ENCODE measurements around the gene KRTAP10-7. TPM values are rescaled to one million over a fixed set of nuclear protein-coding genes. Genes with fewer than 3 reads are reported as not detected.
"Not testable (repeated sequence)": the region's sequence is repeated elsewhere in the genome, so short reads cannot be mapped to it uniquely, and the experiment has no call there.

The KRTAP10-7 gene
- polyA plus RNA-seq, 3 donors = not detected

- no peak for DNase-seq
- no peaks in the 10 kb centered on the region for H3K36me3 ChIP-seq (replicated peaks in 1 of 2; ENCODE audit: control insufficient read depth in 1 of 2, insufficient read depth in 2 of 2, low read length in 2 of 2)
- peaks cover 38% of the 10 kb centered on the region in 2 donors for H3K9me3 ChIP-seq (replicated peaks in 1 of 2; ENCODE audit: control insufficient read depth in 1 of 2, insufficient read depth in 1 of 2, low read length in 2 of 2)
- Mint-ChIP-seq H3K9me3 (peaks cover 42 to 64% (median 55%) of the 10 kb centered on the region in 7 donors), H3K4me1 (no peaks in the 10 kb centered on the region), H3K36me3 (no peaks in the 10 kb centered on the region), H3K4me3 (no peak within 1 kb of the TSS), H3K27me3 (ENCODE audit: low read depth in 3 of 3) (peaks cover 7 to 14% (median 10%) of the 10 kb centered on the region in 3 donors), H3K27ac (peak within 1 kb of the TSS in 1 of 7 donors; percentile 25)
- H3K79me2 ChIP-seq (ENCODE audit: insufficient read depth, low read length) = no peaks in the 10 kb centered on the region
- H3K4me2 ChIP-seq (replicated peaks; ENCODE audit: extremely low read depth, low read length, poor library complexity, severe bottlenecking) = no peak within 1 kb of the TSS
- no peak within 1 kb of the TSS for H3K4me3 ChIP-seq (replicated peaks in 1 of 3; ENCODE audit: low read depth in 2 of 3, low read length in 3 of 3)
- intact Hi-C loops (cut with micrococcal nuclease) = no loop called here
- WGBS (ENCODE audit: insufficient coverage) = 44% methylated on average over 5 of the region's 7 CpGs
- no peak within 1 kb of the TSS for H3K9ac ChIP-seq (ENCODE audit: insufficient read depth, low read length, poor library complexity, severe bottlenecking)
- H3K27me3 ChIP-seq (ENCODE audit: control insufficient read depth in 2 of 2, insufficient read depth in 2 of 2, low read length in 2 of 2) = no peaks in the 10 kb centered on the region
- no peak within 1 kb of the TSS for H2AFZ ChIP-seq (ENCODE audit: insufficient read depth, low read depth, low read length, poor library complexity, severe bottlenecking)
- no peaks in the 10 kb centered on the region for H4K20me1 ChIP-seq (ENCODE audit: insufficient read depth, low read length)
- no peaks in the 10 kb centered on the region for H3K4me1 ChIP-seq (ENCODE audit: control insufficient read depth in 1 of 2, insufficient read depth in 2 of 2, low read length in 2 of 2)
- H3K27ac ChIP-seq (ENCODE audit: low read depth in 1 of 2, low read length in 2 of 2) = no peak within 1 kb of the TSS
- no peak for TF ChIP-seq CTCF (IDR thresholded peaks at IDR 0.05)
Measured at GRCh38 chr21:44626673-44627143, 26.3 kb downstream of the KRTAP10-7 start, which contains the start of gene KRTAP10-9. TSS of gene KRTAP10-9 (plus strand) at chr21:44627093. CDS start at chr21:44627172, 79 bp downstream.

GRCh38 chr21:44627181-44627822 is 26.9 kb downstream of the KRTAP10-7 start:
- H3K9ac ChIP-seq (ENCODE audit: insufficient read depth, low read length, poor library complexity, severe bottlenecking); H2AFZ ChIP-seq (ENCODE audit: insufficient read depth, low read depth, low read length, poor library complexity, severe bottlenecking); H3K36me3 ChIP-seq (replicated peaks in 1 of 2; ENCODE audit: control insufficient read depth in 1 of 2, insufficient read depth in 2 of 2, low read length in 2 of 2); H3K27me3 ChIP-seq (ENCODE audit: control insufficient read depth in 2 of 2, insufficient read depth in 2 of 2, low read length in 2 of 2); DNase-seq; H4K20me1 ChIP-seq (ENCODE audit: insufficient read depth, low read length); H3K27ac ChIP-seq (ENCODE audit: low read depth in 1 of 2, low read length in 2 of 2); H3K36me3 Mint-ChIP-seq; H3K4me3 Mint-ChIP-seq; H3K4me1 ChIP-seq (ENCODE audit: control insufficient read depth in 1 of 2, insufficient read depth in 2 of 2, low read length in 2 of 2); H3K4me1 Mint-ChIP-seq; H3K79me2 ChIP-seq (ENCODE audit: insufficient read depth, low read length); intact Hi-C loops (cut with micrococcal nuclease); H3K4me3 ChIP-seq (replicated peaks in 1 of 3; ENCODE audit: low read depth in 2 of 3, low read length in 3 of 3); H3K4me2 ChIP-seq (replicated peaks; ENCODE audit: extremely low read depth, low read length, poor library complexity, severe bottlenecking): not testable (repeated sequence)
- peaks cover 38 to 42% of the 10 kb centered on the region in 2 donors for H3K9me3 ChIP-seq (replicated peaks in 1 of 2; ENCODE audit: control insufficient read depth in 1 of 2, insufficient read depth in 1 of 2, low read length in 2 of 2)
- WGBS (ENCODE audit: insufficient coverage) = 84% methylated on average over 14 of the region's 20 CpGs
- Mint-ChIP-seq H3K27ac (peak overlapping the region in 1 of 7 donors; percentile 25), H3K27me3 (ENCODE audit: low read depth in 3 of 3) (peaks cover 6 to 14% (median 8%) of the 10 kb centered on the region in 3 donors), H3K9me3 (peaks cover 42 to 69% (median 58%) of the 10 kb centered on the region in 7 donors)

GRCh38 chr21:44627831-44628233 is 27.4 kb downstream of the KRTAP10-7 start:
- H3K4me2 ChIP-seq (replicated peaks; ENCODE audit: extremely low read depth, low read length, poor library complexity, severe bottlenecking); H3K27ac Mint-ChIP-seq; H3K79me2 ChIP-seq (ENCODE audit: insufficient read depth, low read length); H3K36me3 Mint-ChIP-seq; DNase-seq; intact Hi-C loops (cut with micrococcal nuclease); H3K36me3 ChIP-seq (replicated peaks in 1 of 2; ENCODE audit: control insufficient read depth in 1 of 2, insufficient read depth in 2 of 2, low read length in 2 of 2); H3K4me3 ChIP-seq (replicated peaks in 1 of 3; ENCODE audit: low read depth in 2 of 3, low read length in 3 of 3); H4K20me1 ChIP-seq (ENCODE audit: insufficient read depth, low read length); H3K4me1 Mint-ChIP-seq; H2AFZ ChIP-seq (ENCODE audit: insufficient read depth, low read depth, low read length, poor library complexity, severe bottlenecking); H3K9ac ChIP-seq (ENCODE audit: insufficient read depth, low read length, poor library complexity, severe bottlenecking); H3K27ac ChIP-seq (ENCODE audit: low read depth in 1 of 2, low read length in 2 of 2); H3K4me3 Mint-ChIP-seq; H3K27me3 ChIP-seq (ENCODE audit: control insufficient read depth in 2 of 2, insufficient read depth in 2 of 2, low read length in 2 of 2); H3K4me1 ChIP-seq (ENCODE audit: control insufficient read depth in 1 of 2, insufficient read depth in 2 of 2, low read length in 2 of 2): not testable (repeated sequence)
- Mint-ChIP-seq H3K9me3 (peaks cover 38 to 70% (median 56%) of the 10 kb centered on the region in 7 donors), H3K27me3 (ENCODE audit: low read depth in 3 of 3) (peaks cover 6 to 18% (median 7%) of the 10 kb centered on the region in 3 donors)
- WGBS (ENCODE audit: insufficient coverage) = 52% methylated on average over 7 of the region's 15 CpGs
- peaks cover 37 to 39% of the 10 kb centered on the region in 2 donors for H3K9me3 ChIP-seq (replicated peaks in 1 of 2; ENCODE audit: control insufficient read depth in 1 of 2, insufficient read depth in 1 of 2, low read length in 2 of 2)
